Measurements from ENCODE around the gene NDFIP1.
A peak's percentile ranks its signal among the peaks of the same experiment; 100 is the strongest.
"Not testable (repeated sequence)": the region's sequence is repeated elsewhere in the genome, so short reads cannot be mapped to it uniquely, and the experiment has no call there.

NDFIP1 gene

GRCh38 chr5:142108432-142109330 lies at the start of gene NDFIP1:
Gene NDFIP1 (plus strand): TSS chr5:142108779. CDS start chr5:142108975, 196 bp downstream.
- no peak for FAIRE-seq

GRCh38 chr5:142059304-142059940 lies 49.2 kb upstream of the NDFIP1 start:
- FAIRE-seq: no peak

GRCh38 chr5:142063376-142063775 lies 45.2 kb upstream of the NDFIP1 start:
- no peak for FAIRE-seq

- FAIRE-seq: peak; percentile 97
Measured at GRCh38 chr5:142063878-142064331, 44.7 kb upstream of the NDFIP1 start.

GRCh38 chr5:142065273-142065672 lies 43.3 kb upstream of the NDFIP1 start:
- FAIRE-seq: no peak

- FAIRE-seq: no peak
Measured at GRCh38 chr5:142069606-142070399, 38.8 kb upstream of the NDFIP1 start.

- no peak for FAIRE-seq
Measured at GRCh38 chr5:142070734-142071133, 37.8 kb upstream of the NDFIP1 start.

- FAIRE-seq: no peak
Measured at GRCh38 chr5:142072488-142072887, 36.1 kb upstream of the NDFIP1 start.

- FAIRE-seq: no peak
Measured at GRCh38 chr5:142073362-142073988, 35.1 kb upstream of the NDFIP1 start.

GRCh38 chr5:142074006-142074405 lies 34.6 kb upstream of the NDFIP1 start:
- FAIRE-seq: no peak

- no peak for FAIRE-seq
Measured at GRCh38 chr5:142078221-142078620, 30.4 kb upstream of the NDFIP1 start.

- FAIRE-seq: no peak
Measured at GRCh38 chr5:142078706-142079105, 29.9 kb upstream of the NDFIP1 start.

- FAIRE-seq: no peak
Measured at GRCh38 chr5:142079306-142079721, 29.3 kb upstream of the NDFIP1 start.

- no peak for FAIRE-seq
Measured at GRCh38 chr5:142080248-142080647, 28.3 kb upstream of the NDFIP1 start.

- no peak for FAIRE-seq
Measured at GRCh38 chr5:142082182-142082781, 26.3 kb upstream of the NDFIP1 start.

GRCh38 chr5:142086229-142086628 lies 22.4 kb upstream of the NDFIP1 start:
- no peak for FAIRE-seq

GRCh38 chr5:142086679-142087078 lies 21.9 kb upstream of the NDFIP1 start:
- FAIRE-seq: no peak

- FAIRE-seq: no peak
Measured at GRCh38 chr5:142087920-142088679, 20.5 kb upstream of the NDFIP1 start.

GRCh38 chr5:142088855-142089479 lies 19.6 kb upstream of the NDFIP1 start:
- FAIRE-seq: not testable (repeated sequence)

- FAIRE-seq: no peak
Measured at GRCh38 chr5:142091012-142091411, 17.6 kb upstream of the NDFIP1 start.

GRCh38 chr5:142091922-142092321 lies 16.7 kb upstream of the NDFIP1 start:
- FAIRE-seq: no peak

Measured in A204.1 (cell line).